Measurements from ENCODE around the gene GMDS. TPM values are rescaled to one million over a fixed set of nuclear protein-coding genes. Genes with fewer than 3 reads are reported as not detected.

The GMDS gene
- total RNA-seq, 1 experiment from 2014 or later = 35.0 TPM

DNA sequence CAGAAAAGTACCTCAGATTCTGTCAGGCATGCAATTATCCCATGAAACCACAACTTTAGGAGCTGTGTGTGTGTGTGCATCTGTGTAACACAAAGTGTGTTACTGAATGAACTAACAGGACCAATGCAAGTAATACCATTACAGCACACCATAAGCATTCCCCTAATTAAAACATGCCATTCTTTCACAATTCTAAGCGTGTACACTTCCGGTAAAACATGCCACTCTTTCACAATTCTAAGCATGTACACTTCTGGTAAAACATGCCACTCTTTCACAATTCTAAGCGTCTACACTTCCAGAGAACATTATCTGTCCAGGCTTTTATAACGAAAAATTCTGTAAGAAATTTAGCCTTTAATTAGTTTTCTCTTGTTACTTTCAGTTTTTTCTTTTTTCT, 238.2 kb downstream of the GMDS start:
- CTCF ChIA-PET = no interaction called here
- H3K4me3 Mint-ChIP-seq = no peak overlapping the region
- no peaks in the 10 kb centered on the region for H3K4me1 Mint-ChIP-seq
- H3K27me3 Mint-ChIP-seq (ENCODE audit: low read depth) = no peaks in the 10 kb centered on the region
- ATAC-seq (no peak), DNase-seq (ENCODE audit: low spot score) (no peak)
- POLR2A ChIA-PET = no interaction called here
- TF ChIP-seq JUN (CRISPR knock-in tag; IDR thresholded peaks at IDR 0.05) (no peak), MYBL2 (CRISPR knock-in tag; IDR thresholded peaks at IDR 0.05) (no peak), ZNF219 (CRISPR knock-in tag; IDR thresholded peaks at IDR 0.05; ENCODE audit: borderline replicate concordance) (no peak), GRHL2 (CRISPR knock-in tag; IDR thresholded peaks at IDR 0.05; ENCODE audit: insufficient replicate concordance, severe bottlenecking) (no peak), EMX1 (CRISPR knock-in tag; IDR thresholded peaks at IDR 0.05) (no peak), SMAD3 (CRISPR knock-in tag; IDR thresholded peaks at IDR 0.05; ENCODE audit: borderline replicate concordance) (no peak), ELF4 (CRISPR knock-in tag; IDR thresholded peaks at IDR 0.05; ENCODE audit: low read depth) (no peak), HMGA2 (CRISPR knock-in tag; IDR thresholded peaks at IDR 0.05) (no peak)
- TF ChIP-seq, protein P1, sequence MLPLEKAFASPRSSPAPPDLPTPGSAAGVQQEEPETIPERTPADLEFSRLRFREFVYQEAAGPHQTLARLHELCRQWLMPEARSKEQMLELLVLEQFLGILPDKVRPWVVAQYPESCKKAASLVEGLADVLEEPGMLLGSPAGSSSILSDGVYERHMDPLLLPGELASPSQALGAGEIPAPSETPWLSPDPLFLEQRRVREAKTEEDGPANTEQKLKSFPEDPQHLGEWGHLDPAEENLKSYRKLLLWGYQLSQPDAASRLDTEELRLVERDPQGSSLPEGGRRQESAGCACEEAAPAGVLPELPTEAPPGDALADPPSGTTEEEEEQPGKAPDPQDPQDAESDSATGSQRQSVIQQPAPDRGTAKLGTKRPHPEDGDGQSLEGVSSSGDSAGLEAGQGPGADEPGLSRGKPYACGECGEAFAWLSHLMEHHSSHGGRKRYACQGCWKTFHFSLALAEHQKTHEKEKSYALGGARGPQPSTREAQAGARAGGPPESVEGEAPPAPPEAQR (CRISPR knock-in tag; IDR thresholded peaks at IDR 0.05) = no peak
- TF ChIP-seq, protein P2, sequence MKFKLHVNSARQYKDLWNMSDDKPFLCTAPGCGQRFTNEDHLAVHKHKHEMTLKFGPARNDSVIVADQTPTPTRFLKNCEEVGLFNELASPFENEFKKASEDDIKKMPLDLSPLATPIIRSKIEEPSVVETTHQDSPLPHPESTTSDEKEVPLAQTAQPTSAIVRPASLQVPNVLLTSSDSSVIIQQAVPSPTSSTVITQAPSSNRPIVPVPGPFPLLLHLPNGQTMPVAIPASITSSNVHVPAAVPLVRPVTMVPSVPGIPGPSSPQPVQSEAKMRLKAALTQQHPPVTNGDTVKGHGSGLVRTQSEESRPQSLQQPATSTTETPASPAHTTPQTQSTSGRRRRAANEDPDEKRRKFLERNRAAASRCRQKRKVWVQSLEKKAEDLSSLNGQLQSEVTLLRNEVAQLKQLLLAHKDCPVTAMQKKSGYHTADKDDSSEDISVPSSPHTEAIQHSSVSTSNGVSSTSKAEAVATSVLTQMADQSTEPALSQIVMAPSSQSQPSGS (CRISPR knock-in tag; IDR thresholded peaks at IDR 0.05; ENCODE audit: borderline replicate concordance, low read depth) = no peak
- TF ChIP-seq, protein P3, sequence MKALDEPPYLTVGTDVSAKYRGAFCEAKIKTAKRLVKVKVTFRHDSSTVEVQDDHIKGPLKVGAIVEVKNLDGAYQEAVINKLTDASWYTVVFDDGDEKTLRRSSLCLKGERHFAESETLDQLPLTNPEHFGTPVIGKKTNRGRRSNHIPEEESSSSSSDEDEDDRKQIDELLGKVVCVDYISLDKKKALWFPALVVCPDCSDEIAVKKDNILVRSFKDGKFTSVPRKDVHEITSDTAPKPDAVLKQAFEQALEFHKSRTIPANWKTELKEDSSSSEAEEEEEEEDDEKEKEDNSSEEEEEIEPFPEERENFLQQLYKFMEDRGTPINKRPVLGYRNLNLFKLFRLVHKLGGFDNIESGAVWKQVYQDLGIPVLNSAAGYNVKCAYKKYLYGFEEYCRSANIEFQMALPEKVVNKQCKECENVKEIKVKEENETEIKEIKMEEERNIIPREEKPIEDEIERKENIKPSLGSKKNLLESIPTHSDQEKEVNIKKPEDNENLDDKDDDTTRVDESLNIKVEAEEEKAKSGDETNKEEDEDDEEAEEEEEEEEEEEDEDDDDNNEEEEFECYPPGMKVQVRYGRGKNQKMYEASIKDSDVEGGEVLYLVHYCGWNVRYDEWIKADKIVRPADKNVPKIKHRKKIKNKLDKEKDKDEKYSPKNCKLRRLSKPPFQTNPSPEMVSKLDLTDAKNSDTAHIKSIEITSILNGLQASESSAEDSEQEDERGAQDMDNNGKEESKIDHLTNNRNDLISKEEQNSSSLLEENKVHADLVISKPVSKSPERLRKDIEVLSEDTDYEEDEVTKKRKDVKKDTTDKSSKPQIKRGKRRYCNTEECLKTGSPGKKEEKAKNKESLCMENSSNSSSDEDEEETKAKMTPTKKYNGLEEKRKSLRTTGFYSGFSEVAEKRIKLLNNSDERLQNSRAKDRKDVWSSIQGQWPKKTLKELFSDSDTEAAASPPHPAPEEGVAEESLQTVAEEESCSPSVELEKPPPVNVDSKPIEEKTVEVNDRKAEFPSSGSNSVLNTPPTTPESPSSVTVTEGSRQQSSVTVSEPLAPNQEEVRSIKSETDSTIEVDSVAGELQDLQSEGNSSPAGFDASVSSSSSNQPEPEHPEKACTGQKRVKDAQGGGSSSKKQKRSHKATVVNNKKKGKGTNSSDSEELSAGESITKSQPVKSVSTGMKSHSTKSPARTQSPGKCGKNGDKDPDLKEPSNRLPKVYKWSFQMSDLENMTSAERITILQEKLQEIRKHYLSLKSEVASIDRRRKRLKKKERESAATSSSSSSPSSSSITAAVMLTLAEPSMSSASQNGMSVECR (CRISPR knock-in tag; IDR thresholded peaks at IDR 0.05; ENCODE audit: borderline replicate concordance) = no peak
- TF ChIP-seq, protein P4, sequence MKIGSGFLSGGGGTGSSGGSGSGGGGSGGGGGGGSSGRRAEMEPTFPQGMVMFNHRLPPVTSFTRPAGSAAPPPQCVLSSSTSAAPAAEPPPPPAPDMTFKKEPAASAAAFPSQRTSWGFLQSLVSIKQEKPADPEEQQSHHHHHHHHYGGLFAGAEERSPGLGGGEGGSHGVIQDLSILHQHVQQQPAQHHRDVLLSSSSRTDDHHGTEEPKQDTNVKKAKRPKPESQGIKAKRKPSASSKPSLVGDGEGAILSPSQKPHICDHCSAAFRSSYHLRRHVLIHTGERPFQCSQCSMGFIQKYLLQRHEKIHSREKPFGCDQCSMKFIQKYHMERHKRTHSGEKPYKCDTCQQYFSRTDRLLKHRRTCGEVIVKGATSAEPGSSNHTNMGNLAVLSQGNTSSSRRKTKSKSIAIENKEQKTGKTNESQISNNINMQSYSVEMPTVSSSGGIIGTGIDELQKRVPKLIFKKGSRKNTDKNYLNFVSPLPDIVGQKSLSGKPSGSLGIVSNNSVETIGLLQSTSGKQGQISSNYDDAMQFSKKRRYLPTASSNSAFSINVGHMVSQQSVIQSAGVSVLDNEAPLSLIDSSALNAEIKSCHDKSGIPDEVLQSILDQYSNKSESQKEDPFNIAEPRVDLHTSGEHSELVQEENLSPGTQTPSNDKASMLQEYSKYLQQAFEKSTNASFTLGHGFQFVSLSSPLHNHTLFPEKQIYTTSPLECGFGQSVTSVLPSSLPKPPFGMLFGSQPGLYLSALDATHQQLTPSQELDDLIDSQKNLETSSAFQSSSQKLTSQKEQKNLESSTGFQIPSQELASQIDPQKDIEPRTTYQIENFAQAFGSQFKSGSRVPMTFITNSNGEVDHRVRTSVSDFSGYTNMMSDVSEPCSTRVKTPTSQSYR (CRISPR knock-in tag; IDR thresholded peaks at IDR 0.05) = no peak
- no peak overlapping the region for H3K27ac Mint-ChIP-seq
- peaks cover 9% of the 10 kb centered on the region for H3K36me3 Mint-ChIP-seq
- H3K9me3 Mint-ChIP-seq = peaks cover 17% of the 10 kb centered on the region

DNA sequence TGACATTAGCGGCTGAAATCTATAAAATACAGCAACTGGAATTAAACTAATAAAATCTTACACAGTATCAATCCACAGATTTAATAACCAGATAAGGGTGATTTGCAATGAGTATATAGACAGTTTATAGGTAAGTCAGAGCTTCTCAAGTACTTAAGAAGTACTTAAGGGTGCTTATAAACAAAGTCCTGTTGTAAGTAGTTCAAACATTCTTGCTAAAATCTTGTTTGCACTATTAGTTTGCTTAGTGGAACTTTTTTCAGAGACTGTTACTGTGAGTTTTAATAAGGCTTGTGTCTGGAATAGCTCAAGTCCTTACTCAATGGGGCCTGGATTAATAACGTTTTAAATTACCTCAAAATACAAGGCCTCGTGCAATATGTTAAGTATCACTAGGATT, 240.5 kb downstream of the GMDS start:
- DNase-seq (ENCODE audit: low spot score) = no peak
- ATAC-seq = no peak
- CTCF ChIA-PET = no interaction called here
- Mint-ChIP-seq H3K9me3 (peaks cover 8% of the 10 kb centered on the region), H3K27me3 (ENCODE audit: low read depth) (no peaks in the 10 kb centered on the region), H3K4me1 (no peaks in the 10 kb centered on the region), H3K4me3 (no peak overlapping the region), H3K36me3 (peaks cover 6% of the 10 kb centered on the region), H3K27ac (no peak overlapping the region)
- POLR2A ChIA-PET = no interaction called here
- no peak for TF ChIP-seq ETV6 (CRISPR knock-in tag; IDR thresholded peaks at IDR 0.05)
- TF ChIP-seq CREM (CRISPR knock-in tag; IDR thresholded peaks at IDR 0.05) = no peak
- TF ChIP-seq, protein P5, sequence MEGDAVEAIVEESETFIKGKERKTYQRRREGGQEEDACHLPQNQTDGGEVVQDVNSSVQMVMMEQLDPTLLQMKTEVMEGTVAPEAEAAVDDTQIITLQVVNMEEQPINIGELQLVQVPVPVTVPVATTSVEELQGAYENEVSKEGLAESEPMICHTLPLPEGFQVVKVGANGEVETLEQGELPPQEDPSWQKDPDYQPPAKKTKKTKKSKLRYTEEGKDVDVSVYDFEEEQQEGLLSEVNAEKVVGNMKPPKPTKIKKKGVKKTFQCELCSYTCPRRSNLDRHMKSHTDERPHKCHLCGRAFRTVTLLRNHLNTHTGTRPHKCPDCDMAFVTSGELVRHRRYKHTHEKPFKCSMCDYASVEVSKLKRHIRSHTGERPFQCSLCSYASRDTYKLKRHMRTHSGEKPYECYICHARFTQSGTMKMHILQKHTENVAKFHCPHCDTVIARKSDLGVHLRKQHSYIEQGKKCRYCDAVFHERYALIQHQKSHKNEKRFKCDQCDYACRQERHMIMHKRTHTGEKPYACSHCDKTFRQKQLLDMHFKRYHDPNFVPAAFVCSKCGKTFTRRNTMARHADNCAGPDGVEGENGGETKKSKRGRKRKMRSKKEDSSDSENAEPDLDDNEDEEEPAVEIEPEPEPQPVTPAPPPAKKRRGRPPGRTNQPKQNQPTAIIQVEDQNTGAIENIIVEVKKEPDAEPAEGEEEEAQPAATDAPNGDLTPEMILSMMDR (IDR thresholded peaks at IDR 0.05) = no peak
- TF ChIP-seq NR3C1 (CRISPR knock-in tag; conservative IDR thresholded peaks at IDR 0.05; ENCODE audit: low read depth) = no peak
- TF ChIP-seq, protein P6, sequence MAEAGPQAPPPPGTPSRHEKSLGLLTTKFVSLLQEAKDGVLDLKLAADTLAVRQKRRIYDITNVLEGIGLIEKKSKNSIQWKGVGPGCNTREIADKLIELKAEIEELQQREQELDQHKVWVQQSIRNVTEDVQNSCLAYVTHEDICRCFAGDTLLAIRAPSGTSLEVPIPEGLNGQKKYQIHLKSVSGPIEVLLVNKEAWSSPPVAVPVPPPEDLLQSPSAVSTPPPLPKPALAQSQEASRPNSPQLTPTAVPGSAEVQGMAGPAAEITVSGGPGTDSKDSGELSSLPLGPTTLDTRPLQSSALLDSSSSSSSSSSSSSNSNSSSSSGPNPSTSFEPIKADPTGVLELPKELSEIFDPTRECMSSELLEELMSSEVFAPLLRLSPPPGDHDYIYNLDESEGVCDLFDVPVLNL (CRISPR knock-in tag; IDR thresholded peaks at IDR 0.05; ENCODE audit: borderline replicate concordance, low read depth) = no peak
- TF ChIP-seq HMGA2 (CRISPR knock-in tag; IDR thresholded peaks at IDR 0.05) = no peak
- TF ChIP-seq, protein P7, sequence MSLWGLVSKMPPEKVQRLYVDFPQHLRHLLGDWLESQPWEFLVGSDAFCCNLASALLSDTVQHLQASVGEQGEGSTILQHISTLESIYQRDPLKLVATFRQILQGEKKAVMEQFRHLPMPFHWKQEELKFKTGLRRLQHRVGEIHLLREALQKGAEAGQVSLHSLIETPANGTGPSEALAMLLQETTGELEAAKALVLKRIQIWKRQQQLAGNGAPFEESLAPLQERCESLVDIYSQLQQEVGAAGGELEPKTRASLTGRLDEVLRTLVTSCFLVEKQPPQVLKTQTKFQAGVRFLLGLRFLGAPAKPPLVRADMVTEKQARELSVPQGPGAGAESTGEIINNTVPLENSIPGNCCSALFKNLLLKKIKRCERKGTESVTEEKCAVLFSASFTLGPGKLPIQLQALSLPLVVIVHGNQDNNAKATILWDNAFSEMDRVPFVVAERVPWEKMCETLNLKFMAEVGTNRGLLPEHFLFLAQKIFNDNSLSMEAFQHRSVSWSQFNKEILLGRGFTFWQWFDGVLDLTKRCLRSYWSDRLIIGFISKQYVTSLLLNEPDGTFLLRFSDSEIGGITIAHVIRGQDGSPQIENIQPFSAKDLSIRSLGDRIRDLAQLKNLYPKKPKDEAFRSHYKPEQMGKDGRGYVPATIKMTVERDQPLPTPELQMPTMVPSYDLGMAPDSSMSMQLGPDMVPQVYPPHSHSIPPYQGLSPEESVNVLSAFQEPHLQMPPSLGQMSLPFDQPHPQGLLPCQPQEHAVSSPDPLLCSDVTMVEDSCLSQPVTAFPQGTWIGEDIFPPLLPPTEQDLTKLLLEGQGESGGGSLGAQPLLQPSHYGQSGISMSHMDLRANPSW (CRISPR knock-in tag; conservative IDR thresholded peaks at IDR 0.05; ENCODE audit: low read depth) = no peak
- no peak for TF ChIP-seq FOXP1 (CRISPR knock-in tag; IDR thresholded peaks at IDR 0.05; ENCODE audit: borderline replicate concordance)

Measured in WTC11 (cell line).